BJ (cell line): Measurements from ENCODE around the gene CHCHD5. TPM values are rescaled to one million over a fixed set of nuclear protein-coding genes. Genes with fewer than 3 reads are reported as not detected.

Source experiments
- CTCF ChIA-PET: fragments of 350-600 bp; formaldehyde crosslinking; extraction: SDS; loops from one replicate; lab custom pipeline; 2021; ENCODE audit warnings: antibody characterized with exemption, inconsistent platforms; lab: Yijun Ruan, JAX
- POLR2A ChIA-PET: fragments of 300-600 bp; sonication (Branson Sonifier 250); formaldehyde crosslinking; extraction: SDS; loops from one replicate; lab custom pipeline; 2021; ENCODE audit warnings: antibody characterized with exemption; lab: Charles Lee
- DNase-seq: peaks from one replicate; pipeline ENCODE4 v3.0.0-alpha.2; 2011; ENCODE audit warnings: low read depth
- H3K27me3 ChIP-seq: 2 replicates; pipeline ENCODE4 v1.6.0; 2011; ENCODE audit warnings: low read length; ENCODE audit not compliant: control insufficient read depth, insufficient read depth
- H3K36me3 ChIP-seq: 2 replicates; pipeline ENCODE4 v1.5.1; 2011; ENCODE audit warnings: low read length; ENCODE audit not compliant: control insufficient read depth, insufficient read depth
- H3K4me3 ChIP-seq: 2 replicates; pipeline ENCODE4 v1.5.1; 2011; ENCODE audit warnings: low read depth, mild to moderate bottlenecking, control low read depth, low read length
- polyA plus RNA-seq: library from polyadenylated mRNA; depleted of rRNA; stranded (reverse); fragments of >200 nt; gene quantifications from 2 replicates; pipeline ENCODE4 v1.2.3, GENCODE V29; 2011; rRNA removed
- small RNA-seq: library from RNA; depleted of rRNA; stranded (forward); fragments of <200 nt; gene quantifications from one replicate; pipeline ENCODE3, GENCODE V24; 2012; ENCODE audit warnings: low replicate concordance, low read depth; ENCODE audit not compliant: insufficient read length
- TF ChIP-seq, protein P1 (sequence below): IDR thresholded peaks from 2 replicates; pipeline ENCODE4 v1.5.1; 2011; ENCODE audit warnings: low read depth, mild to moderate bottlenecking, control low read depth, inconsistent platforms, low read length, moderate library complexity; ENCODE audit not compliant: insufficient read depth

Gene CHCHD5
- polyA plus RNA-seq, 1 experiment = 14.9 TPM

DNA sequence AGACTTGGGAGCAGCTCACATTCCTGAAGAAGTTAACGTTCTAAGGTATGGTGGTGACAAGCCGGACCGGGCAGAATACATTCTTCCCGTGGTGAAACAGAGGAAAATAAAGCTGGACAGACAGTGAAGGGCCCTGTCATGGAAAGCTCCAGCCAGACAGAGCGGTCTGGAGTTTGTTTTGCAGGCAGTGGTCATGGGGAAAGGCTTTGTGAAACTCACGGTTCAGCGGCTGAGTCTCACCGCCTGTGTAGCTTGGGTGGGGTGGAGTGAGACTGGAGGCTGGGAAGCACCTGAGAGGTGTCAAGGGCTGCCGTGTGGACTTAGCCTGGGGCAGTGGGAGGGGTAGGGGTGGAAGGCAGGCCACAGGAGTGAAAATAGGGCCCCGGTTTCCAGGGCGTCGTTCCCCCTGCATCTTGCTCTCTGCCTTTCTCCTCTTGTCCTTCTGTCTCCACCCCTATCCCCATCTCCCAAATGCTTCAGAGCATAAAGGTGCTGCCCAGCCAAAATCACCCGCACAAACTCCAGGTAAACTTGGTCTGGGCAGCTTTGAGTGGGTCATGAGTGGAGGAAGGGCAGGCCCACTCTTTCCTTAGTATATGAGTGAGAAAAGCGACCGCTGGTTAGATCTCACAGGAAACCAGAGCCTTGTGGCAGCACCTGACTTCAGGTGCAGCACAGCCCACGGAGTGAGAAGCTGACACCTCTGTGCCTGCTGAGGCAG lies 49.9 kb downstream of the CHCHD5 start:
- H3K36me3 ChIP-seq = no peaks in the 10 kb centered on the region
- CTCF ChIA-PET = interaction anchor here (0.5 to 3.1 kb wide), 2 partner anchors 57 to 91 kb away, joined by 3 to 6 read pairs; no protein-coding TSS in a partner anchor
- DNase-seq = no peak
- no peaks in the 10 kb centered on the region for H3K27me3 ChIP-seq
- TF ChIP-seq, protein P1, sequence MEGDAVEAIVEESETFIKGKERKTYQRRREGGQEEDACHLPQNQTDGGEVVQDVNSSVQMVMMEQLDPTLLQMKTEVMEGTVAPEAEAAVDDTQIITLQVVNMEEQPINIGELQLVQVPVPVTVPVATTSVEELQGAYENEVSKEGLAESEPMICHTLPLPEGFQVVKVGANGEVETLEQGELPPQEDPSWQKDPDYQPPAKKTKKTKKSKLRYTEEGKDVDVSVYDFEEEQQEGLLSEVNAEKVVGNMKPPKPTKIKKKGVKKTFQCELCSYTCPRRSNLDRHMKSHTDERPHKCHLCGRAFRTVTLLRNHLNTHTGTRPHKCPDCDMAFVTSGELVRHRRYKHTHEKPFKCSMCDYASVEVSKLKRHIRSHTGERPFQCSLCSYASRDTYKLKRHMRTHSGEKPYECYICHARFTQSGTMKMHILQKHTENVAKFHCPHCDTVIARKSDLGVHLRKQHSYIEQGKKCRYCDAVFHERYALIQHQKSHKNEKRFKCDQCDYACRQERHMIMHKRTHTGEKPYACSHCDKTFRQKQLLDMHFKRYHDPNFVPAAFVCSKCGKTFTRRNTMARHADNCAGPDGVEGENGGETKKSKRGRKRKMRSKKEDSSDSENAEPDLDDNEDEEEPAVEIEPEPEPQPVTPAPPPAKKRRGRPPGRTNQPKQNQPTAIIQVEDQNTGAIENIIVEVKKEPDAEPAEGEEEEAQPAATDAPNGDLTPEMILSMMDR = no peak
- POLR2A ChIA-PET = no interaction called here
- no peak overlapping the region for H3K4me3 ChIP-seq

DNA sequence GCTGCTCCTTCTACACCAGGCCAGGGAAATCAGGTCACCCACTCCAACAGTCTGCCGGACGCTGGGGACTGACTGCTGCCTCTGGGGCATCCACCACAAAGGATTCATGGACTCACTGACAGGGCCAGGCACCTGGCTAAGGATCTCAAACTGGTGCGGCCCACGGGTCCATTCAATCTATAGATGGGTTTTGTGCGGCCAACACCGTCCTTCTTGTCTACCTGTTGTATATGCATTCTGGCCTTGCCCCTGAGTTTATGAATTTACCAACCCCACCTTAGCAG lies 50.4 kb downstream of the CHCHD5 start:
- no peak for DNase-seq
- no peaks in the 10 kb centered on the region for H3K27me3 ChIP-seq
- CTCF ChIA-PET = interaction anchor here (3.1 kb wide), 1 partner anchor 91 kb away, joined by 6 read pairs; no protein-coding TSS in a partner anchor
- no peak overlapping the region for H3K4me3 ChIP-seq
- no peaks in the 10 kb centered on the region for H3K36me3 ChIP-seq
- TF ChIP-seq, protein P1 = no peak
- POLR2A ChIA-PET = no interaction called here

DNA sequence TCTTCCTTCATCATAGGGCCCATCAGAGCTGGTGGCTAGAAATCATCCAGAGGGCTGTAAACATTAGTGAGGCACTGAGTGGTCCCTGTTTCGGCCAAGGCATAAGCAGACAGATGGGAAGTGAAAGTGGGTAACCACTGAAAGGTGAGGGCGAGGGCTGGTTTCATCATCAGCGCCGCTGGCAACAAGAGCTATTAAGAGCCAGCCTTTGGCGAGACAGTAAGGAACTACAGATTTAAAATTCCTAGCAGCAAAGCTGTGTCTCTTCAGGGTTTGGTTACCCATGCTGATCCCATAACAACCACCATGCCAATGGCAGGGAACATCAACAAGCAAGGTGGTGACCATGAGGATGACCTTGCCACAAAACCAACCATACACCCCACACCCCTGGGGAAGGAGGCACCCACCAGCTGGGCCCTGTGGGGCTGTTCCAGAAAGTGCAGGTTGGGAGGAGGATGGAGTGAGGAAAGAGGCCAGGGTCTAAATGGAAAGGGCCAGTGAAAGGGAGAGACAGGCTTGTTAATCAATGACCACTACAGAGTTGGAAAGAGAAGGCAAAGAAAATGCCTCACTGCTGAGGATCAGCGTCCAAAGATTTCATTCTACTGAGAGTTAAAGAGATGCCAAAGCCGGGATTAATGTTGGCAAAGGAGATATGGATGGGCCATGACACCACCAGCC lies 52.3 kb downstream of the CHCHD5 start:
- DNase-seq = no peak
- CTCF ChIA-PET = interaction anchor here (1.6 to 3.1 kb wide), 2 partner anchors 8 to 89 kb away, joined by 4 to 6 read pairs; no protein-coding TSS in a partner anchor
- Histone ChIP-seq H3K36me3 (no peaks in the 10 kb centered on the region), H3K27me3 (no peaks in the 10 kb centered on the region), H3K4me3 (no peak overlapping the region)
- TF ChIP-seq, protein P1 = no peak
- POLR2A ChIA-PET = interaction anchor here (0.6 to 0.7 kb wide), 2 partner anchors 14 to 630 kb away, joined by 3 to 5 read pairs; no protein-coding TSS in a partner anchor

DNA sequence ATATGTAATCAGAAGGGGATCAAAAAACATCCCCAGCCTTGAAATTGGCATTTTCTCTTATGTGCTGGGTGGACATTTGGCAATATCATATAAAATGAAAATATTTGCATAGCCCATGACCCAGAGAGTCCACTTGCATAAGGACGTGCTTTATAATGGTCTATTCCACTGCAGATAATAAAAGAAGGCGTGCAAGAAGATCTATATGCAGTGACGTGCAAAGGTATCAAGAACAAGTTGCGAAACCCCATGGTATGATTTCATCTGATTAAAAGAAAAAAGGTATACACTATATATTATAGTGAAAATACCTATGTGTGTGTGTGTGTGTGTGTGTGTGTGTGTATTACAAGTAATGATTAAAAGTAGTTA lies 52.9 kb downstream of the CHCHD5 start:
- TF ChIP-seq, protein P1 = no peak
- POLR2A ChIA-PET = interaction anchor here (0.7 kb wide), 1 partner anchor 14 kb away, joined by 5 read pairs; no protein-coding TSS in a partner anchor
- Histone ChIP-seq H3K36me3 (no peaks in the 10 kb centered on the region), H3K4me3 (no peak overlapping the region), H3K27me3 (no peaks in the 10 kb centered on the region)
- DNase-seq = no peak
- CTCF ChIA-PET = interaction anchor here (0.6 kb wide), 1 partner anchor 28 kb away, joined by 5 read pairs; no protein-coding TSS in a partner anchor

Small RNAs within 50 kb of the gene (small RNA-seq; reads per million reads assigned to genes)
- gene RF00019 = not detected

Other genes starting within 250 kb of the CHCHD5 start
- gene RGPD8, start 151.0 kb upstream of the CHCHD5 start, polyA plus RNA-seq = 0.97 and 1.8 TPM in 2 replicates
- 11.1 and 19.0 TPM in 2 replicates for gene TTL, start 102.5 kb upstream of the CHCHD5 start, polyA plus RNA-seq
- 11.8 and 13.9 TPM in 2 replicates for gene POLR1B, start 42.1 kb upstream of the CHCHD5 start, polyA plus RNA-seq
- gene SLC20A1, start 61.3 kb downstream of the CHCHD5 start, polyA plus RNA-seq = 25.3 and 38.8 TPM in 2 replicates
- not detected in 2 replicates for gene NT5DC4, start 136.4 kb downstream of the CHCHD5 start, polyA plus RNA-seq
- gene CKAP2L, start 180.0 kb downstream of the CHCHD5 start, polyA plus RNA-seq = 3.3 and 6.4 TPM in 2 replicates
- gene IL1A, start 199.9 kb downstream of the CHCHD5 start, polyA plus RNA-seq = 0.11 and 0.17 TPM in 2 replicates